ENCODE measurements around the gene CRK. TPM values are rescaled to one million over a fixed set of nuclear protein-coding genes. Genes with fewer than 3 reads are reported as not detected.

CRK gene
- total and polyA plus RNA-seq, 2 of the 4 experiments (the other 2 are of a cell fraction): 57.6 to 100 TPM

DNA sequence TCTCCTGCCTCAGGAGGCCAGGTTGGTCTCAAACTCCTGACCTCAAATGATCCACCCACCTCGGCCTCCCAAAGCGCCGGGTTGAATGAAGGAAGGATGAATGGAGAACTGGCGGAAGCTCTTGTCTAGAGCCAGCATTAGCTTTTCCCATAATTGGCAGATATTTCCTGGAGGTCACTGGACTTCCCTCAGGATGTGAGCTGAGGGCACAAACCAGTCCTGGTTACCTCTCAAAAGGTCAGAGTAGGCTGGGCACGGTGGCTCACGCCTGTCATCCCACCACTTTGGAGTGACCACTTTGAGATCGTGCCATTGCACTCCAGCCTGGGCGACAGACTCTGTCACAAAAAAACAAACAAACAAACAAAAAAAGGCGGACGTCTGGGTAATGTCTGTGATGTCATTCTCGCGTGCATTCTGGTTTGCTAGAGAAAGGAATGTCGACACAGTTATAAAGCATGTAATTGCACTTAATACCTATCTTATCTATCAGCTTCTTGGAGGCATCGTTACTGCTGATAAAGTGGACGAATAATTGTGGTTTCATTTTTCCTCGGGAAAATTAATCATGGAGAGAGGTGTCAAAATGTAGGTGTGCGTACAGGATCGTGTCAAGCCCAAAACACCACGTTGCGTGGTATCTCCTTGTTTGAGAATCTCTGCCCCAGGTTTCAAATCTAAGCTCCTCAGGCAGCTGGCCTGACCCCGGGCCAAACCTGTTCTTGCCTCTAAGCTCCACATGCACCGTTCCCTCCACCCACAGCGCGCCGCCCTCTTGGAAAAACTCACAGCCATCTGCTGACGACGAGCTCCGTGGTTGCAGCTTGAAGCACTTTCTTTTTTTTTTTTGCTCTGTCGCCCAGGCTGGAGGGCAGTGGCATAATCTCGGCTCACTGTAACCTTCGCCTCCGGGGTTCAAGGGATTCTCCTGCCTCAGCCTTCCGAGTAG, 6.4 kb upstream of the CRK start:
- Histone ChIP-seq H3K36me3 (ENCODE audit: control insufficient read depth, insufficient read depth, low read length) (peaks cover 42% of the 10 kb centered on the region), H2BK15ac (ENCODE audit: low read depth, low read length) (no peak overlapping the region), H3K9ac (ENCODE audit: low read depth, low read length) (no peak overlapping the region), H2BK20ac (ENCODE audit: low read depth, low read length) (no peak overlapping the region), H4K5ac (ENCODE audit: low read depth, low read length) (no peak overlapping the region), H3K18ac (ENCODE audit: low read depth, low read length) (no peak overlapping the region), H4K8ac (ENCODE audit: low read depth in 2 of 2, low read length in 2 of 2) (no peak overlapping the region), H3K27ac (ENCODE audit: insufficient read depth, low read length) (no peak overlapping the region), H3K4ac (ENCODE audit: low read depth, low read length) (no peak overlapping the region), H3K79me1 (ENCODE audit: low read depth in 1 of 2, low read length in 2 of 2) (peaks cover 0 to 22% of the 10 kb centered on the region in 2 experiments; a peak in 1 of 4 replicates), H2AK5ac (ENCODE audit: low read depth, low read length) (no peak overlapping the region), H3K14ac (replicated peaks; ENCODE audit: low read depth, low read length) (no peak overlapping the region), H2BK120ac (ENCODE audit: low read depth, low read length) (no peak overlapping the region), H2AK9ac (replicated peaks; ENCODE audit: low read depth, low read length, poor library complexity) (no peak overlapping the region), H3K9me1 (ENCODE audit: insufficient read depth, low read length) (peaks cover 13% of the 10 kb centered on the region; the same call in 1 of the 2 replicates), H3K4me2 (ENCODE audit: low read depth, low read length) (no peak overlapping the region), H3K9me3 (ENCODE audit: control insufficient read depth, insufficient read depth, low read length) (no peaks in the 10 kb centered on the region), H3K56ac (ENCODE audit: extremely low read depth, insufficient read depth, low read length) (no peak overlapping the region), H3K4me3 (ENCODE audit: insufficient read depth, low read depth, low read length) (no peak overlapping the region), H3K27me3 (ENCODE audit: control insufficient read depth, insufficient read depth, low read length) (no peaks in the 10 kb centered on the region), H4K20me1 (ENCODE audit: insufficient read depth, low read length) (peaks cover 2% of the 10 kb centered on the region), H3K23ac (ENCODE audit: low read depth, low read length) (no peak overlapping the region), H2AFZ (replicated peaks; ENCODE audit: low read length, poor library complexity) (no peak overlapping the region), H4K91ac (ENCODE audit: insufficient read depth, low read depth, low read length) (no peak overlapping the region), H2BK5ac (ENCODE audit: low read depth, low read length, poor library complexity, severe bottlenecking) (no peak overlapping the region), H3K4me1 (ENCODE audit: control insufficient read depth, insufficient read depth, low read length) (peaks cover 2% of the 10 kb centered on the region; the same call in 1 of the 2 replicates)
- no TSS peak for BruUV-seq (replicated peaks)
- in situ Hi-C loops (cut with MboI; ENCODE audit: low sequenced_read_pairs) (no loop called here), intact Hi-C loops (cut with micrococcal nuclease) (no loop called here), dilution Hi-C loops (cut with HindIII; ENCODE audit: low sequenced_read_pairs, unreplicated experiment) (no loop called here)
- ATAC-seq (ENCODE audit: low read depth) (no peak), DNase-seq (no peak)
- POLR2A ChIA-PET (ENCODE audit: unreplicated experiment): interaction anchor here (0.7 kb wide), 1 partner anchor 91 kb away, joined by 3 read pairs; no protein-coding TSS in a partner anchor
- WGBS, 2 experiments (ENCODE audit: extremely low coverage in 2 of 2, insufficient read length in 1 of 2): 76% methylated on average over 11 of the region's 33 CpGs; no CpG with 5 or more reads in 1 of the 2 experiments
- CTCF ChIA-PET: interaction anchor here (0.7 kb wide), 1 partner anchor 98 kb away, joined by 3 read pairs; no protein-coding TSS in a partner anchor
- TF ChIP-seq RCOR1 (IDR thresholded peaks at IDR 0.05; ENCODE audit: insufficient replicate concordance, low read length) (no peak), CHD1 (IDR thresholded peaks at IDR 0.05; ENCODE audit: low read depth, low read length) (no peak), FOS (IDR thresholded peaks at IDR 0.05; ENCODE audit: low read depth, low read length) (no peak), RFX5 (IDR thresholded peaks at IDR 0.05; ENCODE audit: low read depth, low read length) (no peak), POLR2A (IDR thresholded peaks at IDR 0.05; ENCODE audit: low read depth, low read length) (no peak), ELK1 (IDR thresholded peaks at IDR 0.05; ENCODE audit: borderline replicate concordance, low read depth, low read length) (no peak), SMC3 (IDR thresholded peaks at IDR 0.05; ENCODE audit: low read depth, low read length) (no peak), MAFK (IDR thresholded peaks at IDR 0.05; ENCODE audit: low read depth, low read length) (no peak), MAZ (IDR thresholded peaks at IDR 0.05; ENCODE audit: borderline replicate concordance, low read depth, low read length) (no peak)
